Endodermal cell (in vitro differentiated cells): ENCODE results near the gene DSN1. TPM values are rescaled to one million over a fixed set of nuclear protein-coding genes. Genes with fewer than 3 reads are reported as not detected.
A peak's percentile ranks its signal among the peaks of the same experiment; 100 is the strongest.

Experiments
- DNase-seq: peaks from one replicate; pipeline ENCODE4 v3.0.0-alpha.2; 2017
- H3K27ac ChIP-seq: 2 replicates; pipeline ENCODE4 v1.5.1; 2013; ENCODE audit warnings: mild to moderate bottlenecking, low read depth, low read length, moderate library complexity
- H3K27me3 ChIP-seq: 2 replicates; pipeline ENCODE4 v1.6.1; 2013; ENCODE audit warnings: mild to moderate bottlenecking, low read length, moderate library complexity; ENCODE audit not compliant: insufficient read depth, control insufficient read depth, poor library complexity, severe bottlenecking
- H3K36me3 ChIP-seq: 2 replicates; pipeline ENCODE4 v1.7.0; 2013; ENCODE audit warnings: mild to moderate bottlenecking, low read length, moderate library complexity; ENCODE audit not compliant: control insufficient read depth, insufficient read depth
- H3K4me1 ChIP-seq: one replicate; pipeline ENCODE4 v1.7.0; 2013; ENCODE audit warnings: low read length; ENCODE audit not compliant: control insufficient read depth, insufficient read depth
- H3K4me3 ChIP-seq: 2 replicates; pipeline ENCODE4 v1.5.1; 2013; ENCODE audit warnings: mild to moderate bottlenecking, low read length, moderate library complexity
- H3K9ac ChIP-seq: 2 replicates; pipeline ENCODE4 v1.6.1; 2013; ENCODE audit warnings: mild to moderate bottlenecking, low read length, moderate library complexity; ENCODE audit not compliant: poor library complexity, severe bottlenecking; ENCODE audit errors: extremely low read depth
- H3K9me3 ChIP-seq: 2 replicates; pipeline ENCODE4 v1.6.1; 2013; ENCODE audit warnings: mild to moderate bottlenecking, low read length, moderate library complexity; ENCODE audit not compliant: control insufficient read depth
- H3K27ac Mint-ChIP-seq: 2 replicates; pipeline ENCODE4 v1.8.0; 2020; ENCODE audit warnings: mixed read lengths
- H3K27me3 Mint-ChIP-seq: 2 replicates; pipeline ENCODE4 v1.8.0; 2021; ENCODE audit warnings: mild to moderate bottlenecking, mixed read lengths; ENCODE audit not compliant: insufficient read depth
- H3K36me3 Mint-ChIP-seq: 2 replicates; pipeline ENCODE4 v1.8.0; 2020; ENCODE audit warnings: low read depth, mixed read lengths
- H3K4me1 Mint-ChIP-seq: 2 replicates; pipeline ENCODE4 v1.8.0; 2020; ENCODE audit warnings: mixed read lengths
- H3K4me3 Mint-ChIP-seq: 2 replicates; pipeline ENCODE4 v1.8.0; 2020; ENCODE audit warnings: mild to moderate bottlenecking, moderate library complexity, mixed read lengths
- H3K9me3 Mint-ChIP-seq: 2 replicates; pipeline ENCODE4 v1.8.0; 2020; ENCODE audit warnings: mild to moderate bottlenecking, mixed read lengths
- WGBS, 2 experiments: methylation state at CpG; one replicate each; pipeline versions ENCODE4 v1.1.5 to v1.1.7; 2013; ENCODE audit warnings: missing lambda C conversion rate in 2 of 2, mixed read lengths in 1 of 2; ENCODE audit not compliant: insufficient coverage in 1 of 2, insufficient read length in 1 of 2; 5-methylcytosine and 5-hydroxymethylcytosine counted together
- total RNA-seq, 2 donors: library from RNA; stranded (reverse); fragmentation: NEBNext Ultra II Directional in 1 of 2; extraction: Animal tissue kit (Norgen Biotek cat#: 25700) in 1 of 2; gene quantifications; 2 replicates in 1 of 2; 3 replicates in 1 of 2; pipeline ENCODE4 v1.2.1, GENCODE V29; 2021
- TF ChIP-seq, protein P1 (sequence below): fragments of 200-600 bp; sonication (generic); conservative IDR thresholded peaks from 2 replicates; pipeline ENCODE4 v1.5.0; 2021; ENCODE audit warnings: antibody characterized with exemption, mild to moderate bottlenecking

The DSN1 gene
- total RNA-seq, 2 donors from 2014 or later, result 21.4 to 32.4 TPM

DNA sequence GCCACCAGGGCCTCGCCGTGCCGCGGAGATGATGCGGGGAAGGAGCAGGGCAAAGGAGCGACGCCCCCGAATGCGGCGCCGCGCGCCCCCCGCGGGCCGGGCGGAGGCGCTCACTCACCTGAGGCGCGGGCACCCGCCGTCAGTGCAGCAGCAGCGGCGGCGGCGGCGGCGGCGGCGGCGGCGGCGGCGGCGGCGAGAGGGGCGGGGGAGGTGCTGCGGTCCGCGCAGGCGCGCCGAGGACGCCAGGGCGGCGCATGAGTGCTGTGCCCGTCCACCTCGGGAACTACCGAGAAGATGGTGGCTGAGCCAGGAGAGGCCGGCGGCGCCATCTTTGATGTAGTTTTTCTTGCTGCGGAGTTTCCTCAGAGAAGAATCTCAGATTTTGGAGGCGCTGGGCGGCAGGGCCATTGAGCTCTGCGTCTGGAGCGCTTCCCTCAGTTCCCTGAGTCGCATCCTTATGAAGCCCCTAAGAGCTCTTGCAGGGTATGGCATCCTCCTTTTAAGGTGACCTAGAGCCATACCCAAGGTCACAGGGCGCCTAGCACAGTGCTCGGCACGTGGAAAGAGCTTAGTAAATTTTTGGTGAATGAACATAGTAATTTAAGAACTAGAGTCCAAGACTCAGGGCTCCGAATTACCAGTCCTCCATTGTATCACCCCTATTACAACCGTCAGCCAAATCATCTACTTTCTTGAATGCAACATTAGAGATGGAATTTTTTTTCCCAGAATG, 27.5 kb downstream of the DSN1 start, which contains the start of gene NDRG3:
Gene NDRG3 (minus strand): TSS at position 164 of the 733 bp plus-strand sequence. CDS start 24,355 bp downstream, outside the sequence.
- Histone ChIP-seq H3K9ac (peak within 1 kb of the TSS; percentile 57), H3K27ac (peak within 1 kb of the TSS; percentile 49)
- TF ChIP-seq, protein P1, sequence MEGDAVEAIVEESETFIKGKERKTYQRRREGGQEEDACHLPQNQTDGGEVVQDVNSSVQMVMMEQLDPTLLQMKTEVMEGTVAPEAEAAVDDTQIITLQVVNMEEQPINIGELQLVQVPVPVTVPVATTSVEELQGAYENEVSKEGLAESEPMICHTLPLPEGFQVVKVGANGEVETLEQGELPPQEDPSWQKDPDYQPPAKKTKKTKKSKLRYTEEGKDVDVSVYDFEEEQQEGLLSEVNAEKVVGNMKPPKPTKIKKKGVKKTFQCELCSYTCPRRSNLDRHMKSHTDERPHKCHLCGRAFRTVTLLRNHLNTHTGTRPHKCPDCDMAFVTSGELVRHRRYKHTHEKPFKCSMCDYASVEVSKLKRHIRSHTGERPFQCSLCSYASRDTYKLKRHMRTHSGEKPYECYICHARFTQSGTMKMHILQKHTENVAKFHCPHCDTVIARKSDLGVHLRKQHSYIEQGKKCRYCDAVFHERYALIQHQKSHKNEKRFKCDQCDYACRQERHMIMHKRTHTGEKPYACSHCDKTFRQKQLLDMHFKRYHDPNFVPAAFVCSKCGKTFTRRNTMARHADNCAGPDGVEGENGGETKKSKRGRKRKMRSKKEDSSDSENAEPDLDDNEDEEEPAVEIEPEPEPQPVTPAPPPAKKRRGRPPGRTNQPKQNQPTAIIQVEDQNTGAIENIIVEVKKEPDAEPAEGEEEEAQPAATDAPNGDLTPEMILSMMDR, result peak; percentile 26

DNA sequence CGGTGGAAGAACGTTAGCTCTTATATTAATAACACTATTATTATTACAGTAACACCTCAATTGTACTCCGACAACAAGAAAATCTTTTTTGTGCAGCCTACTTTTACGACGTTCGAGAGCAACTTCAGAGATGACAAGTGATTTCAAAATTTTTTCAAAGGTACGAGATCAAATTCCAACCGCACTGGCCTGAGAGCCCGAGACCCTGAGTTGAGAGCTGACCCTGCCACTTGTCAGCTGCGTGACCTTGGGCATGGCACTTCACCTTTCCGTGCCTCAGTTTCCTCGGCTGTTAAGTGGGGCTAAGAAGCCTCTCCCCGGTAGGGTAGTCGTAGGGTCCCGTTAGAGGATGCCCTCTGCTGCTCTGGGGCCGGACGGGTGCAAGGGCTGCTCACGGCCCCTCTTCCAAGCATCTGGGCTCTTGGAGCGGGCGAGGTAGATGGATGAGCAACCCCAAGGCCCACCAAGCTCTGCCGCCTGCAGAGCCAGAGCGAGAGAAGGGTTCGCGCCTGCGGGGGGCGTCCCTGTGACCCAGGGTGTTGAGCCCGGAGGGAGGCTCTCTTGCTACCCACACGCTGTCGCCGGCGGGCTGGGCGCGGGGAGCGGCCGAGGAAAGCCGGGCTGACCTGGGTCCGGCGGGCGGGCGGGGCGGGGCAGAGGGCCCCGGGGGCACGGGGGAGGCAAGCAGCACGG, 28.2 kb downstream of the DSN1 start:
- no peaks in the 10 kb centered on the region for H3K27me3 Mint-ChIP-seq
- Histone ChIP-seq H3K27ac (no peak overlapping the region), H3K27me3 (no peaks in the 10 kb centered on the region), H3K9ac (peak overlapping the region; percentile 38), H3K4me3 (peak overlapping the region; percentile 93), H3K9me3 (no peaks in the 10 kb centered on the region), H3K36me3 (no peaks in the 10 kb centered on the region), H3K4me1 (no peaks in the 10 kb centered on the region)
- H3K27ac Mint-ChIP-seq, result peak overlapping the region; percentile 84
- DNase-seq, result no peak
- peaks cover 14% of the 10 kb centered on the region for H3K4me1 Mint-ChIP-seq
- H3K9me3 Mint-ChIP-seq, result no peaks in the 10 kb centered on the region
- TF ChIP-seq, protein P1, result no peak
- WGBS, 2 experiments, result 6 to 8% methylated on average over 20 to 44 of the region's 44 CpGs
- H3K4me3 Mint-ChIP-seq, result peak overlapping the region; percentile 77
- H3K36me3 Mint-ChIP-seq, result no peaks in the 10 kb centered on the region

More for the DNA sequence above, 27.5 kb downstream of the DSN1 start, which contains the start of gene NDRG3:
- H3K4me3 ChIP-seq, result peak within 1 kb of the TSS; percentile 93
- H3K36me3 Mint-ChIP-seq, result peaks cover 6% of the 10 kb centered on the region
- no peaks in the 10 kb centered on the region for H3K27me3 ChIP-seq
- H3K27me3 Mint-ChIP-seq, result no peaks in the 10 kb centered on the region
- peak within 1 kb of the TSS; percentile 77 for H3K4me3 Mint-ChIP-seq
- H3K27ac Mint-ChIP-seq, result peak within 1 kb of the TSS; percentile 95
- peak; percentile 98 for DNase-seq
- peaks cover 5% of the 10 kb centered on the region for H3K36me3 ChIP-seq
- no peaks in the 10 kb centered on the region for H3K9me3 ChIP-seq
- no peaks in the 10 kb centered on the region for H3K9me3 Mint-ChIP-seq
- WGBS, 2 experiments, result 6 to 14% methylated on average over 10 to 63 of the region's 63 CpGs
- peaks cover 14% of the 10 kb centered on the region for H3K4me1 Mint-ChIP-seq
- no peaks in the 10 kb centered on the region for H3K4me1 ChIP-seq

DNA sequence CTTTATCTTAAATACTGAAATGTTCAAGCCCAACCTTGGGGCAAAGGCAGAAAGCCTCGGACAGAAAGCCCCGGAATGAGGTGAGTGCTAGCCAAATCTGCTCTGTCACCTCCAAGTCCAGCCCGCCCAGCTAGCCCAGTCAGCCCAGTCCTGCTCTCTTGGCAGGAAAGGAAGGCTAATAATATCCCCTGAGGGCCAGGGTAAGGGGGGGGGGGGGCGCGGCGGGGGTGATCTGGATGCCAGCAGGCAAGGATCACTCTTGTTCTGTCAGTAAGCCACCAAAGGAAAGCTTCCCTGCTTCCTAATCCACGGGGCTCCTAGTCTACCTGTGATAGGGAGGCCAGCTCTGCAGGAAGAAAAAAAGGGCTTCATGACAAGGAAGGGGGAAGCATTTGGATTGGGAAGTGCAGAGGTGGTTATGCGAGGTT, 28.8 kb downstream of the DSN1 start:
- Histone ChIP-seq H3K9ac (peak overlapping the region; percentile 38), H3K36me3 (no peaks in the 10 kb centered on the region), H3K4me1 (no peaks in the 10 kb centered on the region), H3K27me3 (no peaks in the 10 kb centered on the region), H3K9me3 (no peaks in the 10 kb centered on the region), H3K27ac (no peak overlapping the region), H3K4me3 (peak overlapping the region; percentile 93)
- H3K36me3 Mint-ChIP-seq, result no peaks in the 10 kb centered on the region
- DNase-seq, result peak; percentile 73
- H3K9me3 Mint-ChIP-seq, result no peaks in the 10 kb centered on the region
- peak overlapping the region; percentile 77 for H3K4me3 Mint-ChIP-seq
- H3K4me1 Mint-ChIP-seq, result peaks cover 14% of the 10 kb centered on the region
- no peaks in the 10 kb centered on the region for H3K27me3 Mint-ChIP-seq
- H3K27ac Mint-ChIP-seq, result peak overlapping the region; percentile 84
- 26% methylated on average over 5 of the region's 8 CpGs; no CpG with 5 or more reads in 1 of the 2 experiments for WGBS, 2 experiments
- TF ChIP-seq, protein P1, result no peak
